SH-SY5Y (cell line): ENCODE results near the gene FBXO7.

Experiments
- GATA2 ChIP-seq: IDR thresholded peaks from 2 replicates; pipeline ENCODE4 v1.6.1; 2011; ENCODE audit warnings: mild to moderate bottlenecking, low read depth, low read length
- GATA3 ChIP-seq: IDR thresholded peaks from 2 replicates; pipeline ENCODE4 v1.6.1; 2011; ENCODE audit warnings: low read depth, mild to moderate bottlenecking, low read length, moderate library complexity

DNA sequence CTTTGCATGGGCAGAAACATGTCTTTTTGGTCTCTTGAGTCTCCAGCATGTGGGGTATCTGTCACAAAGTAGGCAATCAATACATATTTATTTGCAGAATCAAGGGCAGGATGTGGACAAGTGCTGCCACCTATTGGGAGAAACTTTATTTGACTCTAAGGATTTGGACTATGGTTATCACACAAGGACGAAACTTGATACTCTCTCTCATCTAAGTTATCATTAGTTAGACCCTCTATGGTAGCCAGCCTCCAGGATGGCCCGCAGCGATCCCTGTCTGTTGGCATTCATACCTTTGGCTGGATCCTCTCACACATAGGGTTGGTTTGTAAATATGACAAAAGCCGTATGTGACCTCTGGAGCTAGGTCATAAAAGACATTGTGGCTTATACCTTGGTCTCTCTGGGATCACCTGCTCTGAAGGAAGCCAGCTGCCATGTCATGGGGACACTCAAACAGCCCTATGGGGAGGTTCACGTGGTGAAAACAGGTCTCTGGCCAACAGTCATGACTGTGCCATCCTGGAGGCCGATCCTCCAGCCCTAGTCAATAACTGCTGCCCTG, 1.1 kb upstream of the FBXO7 start:
- TF ChIP-seq GATA2 (no peak), GATA3 (no peak)
